HG03159 (cell line): ENCODE data around the gene GPR176.
A peak's percentile ranks its signal among the peaks of the same experiment; 100 is the strongest.

Experiments
- ATAC-seq: cut with Tn5 transposase; IDR thresholded peaks from one replicate; pipeline ENCODE4 v1.9.1; 2021; ENCODE audit warnings: mild to moderate bottlenecking, moderate library complexity; ENCODE audit not compliant: unreplicated experiment

Gene GPR176

GRCh38 chr15:39786447-39787056 lies 133.5 kb downstream of the GPR176 start:
- ATAC-seq, result no peak

GRCh38 chr15:39785841-39786240 lies 134.2 kb downstream of the GPR176 start:
- no peak for ATAC-seq

DNA sequence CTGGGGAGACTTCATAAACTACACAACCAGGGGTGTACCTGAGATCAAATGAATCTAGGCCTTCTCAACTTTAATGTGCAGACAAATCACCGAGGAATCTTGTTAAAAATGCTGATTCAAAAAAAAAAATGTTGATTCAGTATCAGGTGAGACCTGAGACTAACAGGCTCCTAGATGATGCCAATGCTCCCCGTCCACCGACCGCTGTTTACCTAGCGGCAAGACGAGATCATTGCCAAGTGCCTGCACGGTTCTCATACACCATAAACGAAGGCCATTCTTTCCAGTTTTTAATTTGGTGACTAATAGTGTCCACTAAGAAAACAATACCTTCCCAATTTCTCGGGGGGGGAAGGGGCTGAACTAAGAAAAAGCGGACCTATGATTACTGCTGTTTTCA lies 134.9 kb downstream of the GPR176 start:
- ATAC-seq, result no peak

DNA sequence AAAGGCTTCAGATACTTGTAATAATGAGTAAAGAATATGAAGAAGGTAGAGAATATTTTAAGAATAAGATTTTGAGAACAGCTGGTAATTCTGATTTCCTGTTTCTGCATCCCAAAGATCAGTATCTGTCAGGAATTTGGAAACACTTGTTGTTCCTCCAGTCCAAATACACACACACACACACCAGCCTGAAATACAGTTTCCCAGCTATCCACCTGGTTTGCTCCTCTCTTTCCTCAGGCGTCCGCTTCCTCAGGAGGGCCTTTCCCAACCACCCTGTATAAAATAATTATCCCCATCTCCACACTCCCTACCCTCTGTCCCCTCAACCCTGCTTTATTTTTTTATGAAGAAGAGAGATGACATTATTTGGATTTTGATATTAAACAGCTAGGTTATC lies 135.4 kb downstream of the GPR176 start:
- ATAC-seq, result no peak

- ATAC-seq, result no peak
Observed at GRCh38 chr15:39784125-39784524, 135.9 kb downstream of the GPR176 start.

GRCh38 chr15:39783244-39783820 lies 136.7 kb downstream of the GPR176 start:
- no peak for ATAC-seq

DNA sequence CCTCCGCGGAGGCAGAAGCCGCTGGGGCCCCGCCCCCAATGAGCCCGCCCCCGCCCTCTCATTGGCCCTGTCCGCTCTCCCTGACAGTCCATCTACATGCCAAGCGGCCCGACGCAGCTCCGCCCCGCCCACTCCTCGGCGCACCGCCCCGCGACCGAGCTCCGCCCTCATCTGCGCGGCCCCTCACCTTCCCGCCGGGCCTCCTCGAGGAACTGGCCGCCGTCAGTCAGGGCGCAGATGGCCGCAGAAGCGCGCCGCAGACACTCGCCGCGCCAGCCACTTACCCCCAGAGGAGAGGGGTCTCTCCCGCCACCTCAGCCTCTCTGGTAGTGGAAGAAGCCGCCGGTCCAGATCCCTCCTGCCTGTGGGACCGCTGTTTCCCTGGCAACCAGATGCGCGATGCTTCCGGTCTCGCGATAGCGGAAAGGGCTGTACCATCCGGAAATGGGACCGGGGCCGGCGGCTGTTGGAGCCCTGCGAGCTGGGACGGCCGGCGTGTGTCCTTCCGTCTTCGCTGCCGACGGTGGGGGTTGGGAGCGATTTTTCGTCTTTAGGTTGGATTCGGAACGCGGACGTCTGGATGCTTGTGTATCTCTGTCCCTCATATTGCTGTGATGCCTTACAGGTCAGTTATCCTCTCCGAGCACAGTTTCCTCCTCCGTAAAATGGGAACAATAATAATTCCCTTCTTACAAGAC lies 137.5 kb downstream of the GPR176 start, which contains the start of gene FSIP1:
Gene FSIP1 (minus strand): TSS at position 401 of the 698 bp plus-strand sequence. CDS start 6,317 bp downstream, outside the sequence.
- peak; percentile 98 for ATAC-seq

- no peak for ATAC-seq
Observed at GRCh38 chr15:39781967-39782302, 138.1 kb downstream of the GPR176 start.

GRCh38 chr15:39781147-39781966 lies 138.7 kb downstream of the GPR176 start:
- no peak for ATAC-seq

- no peak for ATAC-seq
Observed at GRCh38 chr15:39778021-39778420, 142.0 kb downstream of the GPR176 start.

GRCh38 chr15:39777496-39777895 lies 142.6 kb downstream of the GPR176 start:
- ATAC-seq, result no peak

DNA sequence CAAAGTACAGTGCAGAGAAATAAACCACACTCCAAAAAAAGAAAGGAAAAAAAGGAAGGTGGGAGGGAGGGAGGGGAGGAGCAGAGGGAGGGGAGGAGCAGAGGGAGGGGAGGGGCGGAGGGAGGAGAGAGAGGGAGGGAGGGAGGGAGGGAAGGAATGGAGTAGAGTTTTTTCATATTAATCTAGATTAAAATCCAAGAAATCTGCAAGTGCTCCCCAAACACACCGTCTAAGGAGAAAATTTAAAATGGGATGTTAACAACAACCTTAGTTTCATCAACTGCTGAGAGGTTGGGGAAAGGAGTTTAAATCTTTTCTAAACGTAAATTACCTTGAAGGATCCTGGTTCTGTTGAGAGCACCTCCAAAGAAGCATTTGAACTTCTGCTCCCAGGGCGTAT lies 144.0 kb downstream of the GPR176 start:
- no peak for ATAC-seq

GRCh38 chr15:39774688-39775267 lies 145.3 kb downstream of the GPR176 start:
- no peak for ATAC-seq

GRCh38 chr15:39770748-39771689 lies 149.0 kb downstream of the GPR176 start:
- no peak for ATAC-seq

GRCh38 chr15:39767921-39768320 lies 152.1 kb downstream of the GPR176 start:
- no peak for ATAC-seq

DNA sequence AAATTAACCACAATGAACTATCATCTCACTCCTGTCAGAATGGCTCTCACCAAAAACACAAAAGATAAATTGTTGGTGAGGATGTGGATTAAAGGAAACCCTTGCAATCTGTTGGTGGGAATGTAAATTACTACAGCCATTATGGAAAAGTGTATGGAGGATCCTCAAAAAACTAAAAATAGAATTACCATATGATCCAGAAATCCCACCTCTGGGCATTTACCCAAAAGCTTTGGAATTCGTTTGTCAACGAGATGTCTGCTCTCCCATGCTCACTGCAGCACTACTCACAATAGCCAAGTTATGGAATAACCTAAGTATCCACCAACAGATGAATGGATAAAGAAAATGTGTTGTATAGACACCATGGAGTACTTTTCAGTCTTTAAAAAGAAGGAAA lies 159.1 kb downstream of the GPR176 start:
- no peak for ATAC-seq

DNA sequence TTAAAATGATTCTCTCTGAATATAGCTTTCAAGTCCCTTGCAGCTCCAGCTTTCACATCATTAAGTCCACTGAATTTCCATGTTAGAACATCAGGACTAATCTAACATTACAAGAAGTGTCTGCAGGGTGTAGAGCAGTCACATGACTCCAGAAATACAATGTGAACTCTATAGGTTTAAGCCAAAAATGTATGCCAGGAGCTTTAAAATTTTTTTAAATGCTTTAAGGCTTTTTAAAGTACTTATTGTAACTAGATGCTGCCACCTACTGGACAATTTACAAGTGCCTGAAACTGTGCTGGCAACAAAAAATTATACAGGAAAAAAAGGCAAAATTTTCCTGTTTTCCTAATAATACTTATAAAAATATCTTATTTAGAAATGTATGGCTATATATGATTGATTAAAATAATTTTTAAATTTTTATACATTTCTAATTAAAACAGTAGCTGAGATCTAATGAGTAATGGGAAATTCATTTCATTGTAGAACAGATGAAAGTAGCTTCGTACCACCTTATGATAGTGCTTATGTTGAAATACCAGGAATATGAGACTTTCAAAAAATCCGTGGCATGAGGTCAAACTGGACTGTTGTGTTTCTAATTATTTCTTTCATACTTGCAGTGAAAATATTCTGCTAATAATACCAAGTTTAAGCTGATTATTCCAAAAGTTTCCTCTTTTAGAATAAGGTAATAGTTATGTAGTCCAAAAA lies 163.1 kb downstream of the GPR176 start:
- no peak for ATAC-seq

DNA sequence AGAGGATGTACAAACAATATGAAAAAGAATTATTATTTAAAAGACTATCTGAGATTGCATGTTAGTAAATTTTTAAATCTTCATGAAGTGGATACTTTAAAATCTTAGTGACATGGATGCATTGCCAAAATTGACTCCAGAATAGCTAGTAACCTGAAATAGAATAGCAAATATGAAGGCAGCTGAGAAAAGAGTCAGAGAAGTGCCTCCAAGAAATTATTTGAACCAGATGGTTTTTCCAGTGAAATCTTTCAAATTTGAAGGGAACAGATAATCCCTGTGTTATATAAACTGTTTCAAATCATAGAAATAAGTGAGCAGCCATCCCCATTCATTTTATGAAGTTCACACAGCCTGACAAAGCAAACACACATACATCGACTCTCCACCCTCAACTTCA lies 167.1 kb downstream of the GPR176 start:
- no peak for ATAC-seq

GRCh38 chr15:39752246-39752645 lies 167.8 kb downstream of the GPR176 start:
- no peak for ATAC-seq
